Measurements from ENCODE around the gene IL22RA1.

The IL22RA1 gene

GRCh38 chr1:24122776-24123175, 20.2 kb downstream of the IL22RA1 start:
- Histone ChIP-seq H4K20me1 (ENCODE audit: insufficient read depth, low read length, poor library complexity, severe bottlenecking) (no peaks in the 10 kb centered on the region), H3K4me3 (ENCODE audit: low read length, poor library complexity, severe bottlenecking) (no peak overlapping the region), H3K9ac (ENCODE audit: low read depth, low read length, poor library complexity, severe bottlenecking) (no peak overlapping the region), H3K4me2 (ENCODE audit: low read depth, low read length, poor library complexity, severe bottlenecking) (no peak overlapping the region), H3F3A (ENCODE audit: low read depth) (no peaks in the 10 kb centered on the region), H3K79me2 (ENCODE audit: insufficient read depth, low read length) (no peaks in the 10 kb centered on the region), H3K36me3 (ENCODE audit: insufficient read depth, low read length) (no peaks in the 10 kb centered on the region), H3K4me1 (ENCODE audit: insufficient read depth, low read length, poor library complexity, severe bottlenecking) (no peaks in the 10 kb centered on the region), H3K9me3 (ENCODE audit: insufficient read depth, low read depth, low read length) (no peaks in the 10 kb centered on the region), H3K27me3 (ENCODE audit: insufficient read depth, low read length, poor library complexity, severe bottlenecking) (no peaks in the 10 kb centered on the region), H3K9me2 (replicated peaks; ENCODE audit: low read depth, low read length) (no peaks in the 10 kb centered on the region), H2AFZ (ENCODE audit: low read length) (no peak overlapping the region)
- no peak for TF ChIP-seq EZH2phosphoT487 (IDR thresholded peaks at IDR 0.05; ENCODE audit: borderline replicate concordance)
- TF ChIP-seq, protein P1, sequence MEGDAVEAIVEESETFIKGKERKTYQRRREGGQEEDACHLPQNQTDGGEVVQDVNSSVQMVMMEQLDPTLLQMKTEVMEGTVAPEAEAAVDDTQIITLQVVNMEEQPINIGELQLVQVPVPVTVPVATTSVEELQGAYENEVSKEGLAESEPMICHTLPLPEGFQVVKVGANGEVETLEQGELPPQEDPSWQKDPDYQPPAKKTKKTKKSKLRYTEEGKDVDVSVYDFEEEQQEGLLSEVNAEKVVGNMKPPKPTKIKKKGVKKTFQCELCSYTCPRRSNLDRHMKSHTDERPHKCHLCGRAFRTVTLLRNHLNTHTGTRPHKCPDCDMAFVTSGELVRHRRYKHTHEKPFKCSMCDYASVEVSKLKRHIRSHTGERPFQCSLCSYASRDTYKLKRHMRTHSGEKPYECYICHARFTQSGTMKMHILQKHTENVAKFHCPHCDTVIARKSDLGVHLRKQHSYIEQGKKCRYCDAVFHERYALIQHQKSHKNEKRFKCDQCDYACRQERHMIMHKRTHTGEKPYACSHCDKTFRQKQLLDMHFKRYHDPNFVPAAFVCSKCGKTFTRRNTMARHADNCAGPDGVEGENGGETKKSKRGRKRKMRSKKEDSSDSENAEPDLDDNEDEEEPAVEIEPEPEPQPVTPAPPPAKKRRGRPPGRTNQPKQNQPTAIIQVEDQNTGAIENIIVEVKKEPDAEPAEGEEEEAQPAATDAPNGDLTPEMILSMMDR (conservative IDR thresholded peaks at IDR 0.05; ENCODE audit: low read length), result no peak

GRCh38 chr1:24121406-24121805, 21.5 kb downstream of the IL22RA1 start:
- no peaks in the 10 kb centered on the region for H3K27me3 ChIP-seq (ENCODE audit: insufficient read depth, low read length, poor library complexity, severe bottlenecking)
- no peaks in the 10 kb centered on the region for H3F3A ChIP-seq (ENCODE audit: low read depth)
- H3K4me3 ChIP-seq (ENCODE audit: low read length, poor library complexity, severe bottlenecking), result no peak overlapping the region

DNA sequence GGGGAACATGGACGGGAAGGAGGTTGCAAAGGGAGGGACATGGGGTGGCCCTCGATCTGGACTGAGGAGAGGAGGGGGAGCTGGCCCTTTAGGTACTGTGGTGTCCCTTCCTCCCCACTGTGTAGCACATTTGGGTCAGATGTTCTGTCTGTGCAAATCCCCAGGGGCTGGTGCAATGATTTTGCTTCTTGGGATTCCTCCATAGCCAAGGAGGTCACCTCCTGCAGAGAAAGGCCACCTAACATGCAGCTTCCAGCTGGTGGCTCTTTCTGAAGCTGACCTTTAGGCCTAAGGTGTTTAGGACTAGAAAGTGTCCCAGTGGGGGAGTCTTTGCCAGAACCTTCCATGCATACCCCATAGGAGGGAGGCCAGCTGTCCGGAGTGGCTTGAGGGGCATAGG, 22.0 kb downstream of the IL22RA1 start:
- no peaks in the 10 kb centered on the region for H4K20me1 ChIP-seq (ENCODE audit: insufficient read depth, low read length, poor library complexity, severe bottlenecking)
- H3K4me3 ChIP-seq (ENCODE audit: low read length, poor library complexity, severe bottlenecking), result no peak overlapping the region
- no peaks in the 10 kb centered on the region for H3K4me1 ChIP-seq (ENCODE audit: insufficient read depth, low read length, poor library complexity, severe bottlenecking)
- no peaks in the 10 kb centered on the region for H3K36me3 ChIP-seq (ENCODE audit: insufficient read depth, low read length)
- no peaks in the 10 kb centered on the region for H3K9me3 ChIP-seq (ENCODE audit: insufficient read depth, low read depth, low read length)
- no peaks in the 10 kb centered on the region for H3K79me2 ChIP-seq (ENCODE audit: insufficient read depth, low read length)
- no peak overlapping the region for H2AFZ ChIP-seq (ENCODE audit: low read length)
- TF ChIP-seq, protein P1 (conservative IDR thresholded peaks at IDR 0.05; ENCODE audit: low read length), result no peak
- TF ChIP-seq EZH2phosphoT487 (IDR thresholded peaks at IDR 0.05; ENCODE audit: borderline replicate concordance), result no peak
- H3K9ac ChIP-seq (ENCODE audit: low read depth, low read length, poor library complexity, severe bottlenecking), result no peak overlapping the region
- no peaks in the 10 kb centered on the region for H3F3A ChIP-seq (ENCODE audit: low read depth)
- H3K4me2 ChIP-seq (ENCODE audit: low read depth, low read length, poor library complexity, severe bottlenecking), result no peak overlapping the region
- H3K9me2 ChIP-seq (replicated peaks; ENCODE audit: low read depth, low read length), result no peaks in the 10 kb centered on the region
- H3K27me3 ChIP-seq (ENCODE audit: insufficient read depth, low read length, poor library complexity, severe bottlenecking), result no peaks in the 10 kb centered on the region

More at GRCh38 chr1:24121406-24121805, 21.5 kb downstream of the IL22RA1 start:
- Histone ChIP-seq H3K36me3 (ENCODE audit: insufficient read depth, low read length) (no peaks in the 10 kb centered on the region), H3K9me3 (ENCODE audit: insufficient read depth, low read depth, low read length) (no peaks in the 10 kb centered on the region), H3K79me2 (ENCODE audit: insufficient read depth, low read length) (no peaks in the 10 kb centered on the region), H4K20me1 (ENCODE audit: insufficient read depth, low read length, poor library complexity, severe bottlenecking) (no peaks in the 10 kb centered on the region), H3K9me2 (replicated peaks; ENCODE audit: low read depth, low read length) (no peaks in the 10 kb centered on the region), H2AFZ (ENCODE audit: low read length) (no peak overlapping the region), H3K4me2 (ENCODE audit: low read depth, low read length, poor library complexity, severe bottlenecking) (no peak overlapping the region), H3K9ac (ENCODE audit: low read depth, low read length, poor library complexity, severe bottlenecking) (no peak overlapping the region), H3K4me1 (ENCODE audit: insufficient read depth, low read length, poor library complexity, severe bottlenecking) (no peaks in the 10 kb centered on the region)
- no peak for TF ChIP-seq EZH2phosphoT487 (IDR thresholded peaks at IDR 0.05; ENCODE audit: borderline replicate concordance)
- TF ChIP-seq, protein P1 (conservative IDR thresholded peaks at IDR 0.05; ENCODE audit: low read length), result no peak

All from Loucy (cell line).